Esophagus squamous epithelium (tissue), 5 donors: ENCODE data around the gene RTL10. TPM values are rescaled to one million over a fixed set of nuclear protein-coding genes. Genes with fewer than 3 reads are reported as not detected.

Experiments used
- DNase-seq: peaks from one replicate; lab custom pipeline; 2025; lab: John Stamatoyannopoulos, UW
- H3K27ac ChIP-seq, 4 donors: fragments of 200-600 bp; sonication (generic); one replicate each; pipeline ENCODE4 v1.5.1; 2016 to 2019; ENCODE audit warnings: mild to moderate bottlenecking in 1 of 4
- H3K27me3 ChIP-seq, 4 donors: fragments of 200-600 bp; sonication (generic); 1 replicate in 3 of 4; 2 replicates in 1 of 4; pipeline versions ENCODE4 v1.5.1 to v1.6.0; 2017 to 2021; ENCODE audit warnings: antibody characterized with exemption in 1 of 4
- H3K36me3 ChIP-seq, 3 donors: fragments of 200-600 bp; sonication (generic); one replicate each; pipeline ENCODE4 v1.5.1; 2016 to 2019
- H3K4me1 ChIP-seq, 3 donors: fragments of 200-600 bp; sonication (generic); one replicate each; pipeline ENCODE4 v1.5.1; 2017 to 2019
- H3K4me3 ChIP-seq, 4 donors: fragments of 200-600 bp; sonication (generic); 1 replicate in 3 of 4; 2 replicates in 1 of 4; pipeline ENCODE4 v1.5.1; 2016 to 2019; ENCODE audit warnings: mild to moderate bottlenecking in 2 of 4, moderate library complexity in 1 of 4
- H3K9me3 ChIP-seq, 3 donors: fragments of 200-600 bp; sonication (generic); one replicate each; pipeline ENCODE4 v1.5.1; 2016 to 2019
- CTCF ChIP-seq, 6 experiments: fragments of 450-650 bp in 4 of 6; fragments of 200-600 bp in 2 of 6; sonication (generic) in 2 of 6; IDR thresholded peaks; one replicate each; pipeline ENCODE4 v1.5.1; 2016 to 2019; ENCODE audit warnings: antibody characterized with exemption in 6 of 6, mild to moderate bottlenecking in 4 of 6, moderate library complexity in 4 of 6
- POLR2A ChIP-seq, 4 donors: fragments of 450-650 bp; IDR thresholded peaks; one replicate each; pipeline ENCODE4 v1.6.1; 2017; ENCODE audit warnings: antibody characterized with exemption in 4 of 4, mild to moderate bottlenecking in 4 of 4, moderate library complexity in 3 of 4
- WGBS, 2 donors: methylation state at CpG; one replicate each; pipeline ENCODE4 v1.1.5; 2018; 5-methylcytosine and 5-hydroxymethylcytosine counted together
- intact Hi-C: fragments of 100-400 bp; cut with DNase I; formaldehyde crosslinking; loops from one replicate; pipeline ENCODE4 v1.15.0; 2022
- total RNA-seq, 4 donors: library from RNA; depleted of rRNA; stranded (reverse); fragments of >200 nt; gene quantifications; one replicate each; pipeline ENCODE4 v1.1.0, GENCODE V29; 2016
- donor health status: DM: yes; HTN: yes; CAD: no.

RTL10 gene
- total RNA-seq, 4 donors from 2014 or later = 9.4 to 18.2 (median 11.4) TPM

GRCh38 chr22:19815823-19816290, 38.8 kb downstream of the RTL10 start:
- peaks cover 0 to 23% (median under 1%) of the 10 kb centered on the region in 3 donors for H3K4me1 ChIP-seq
- no peaks in the 10 kb centered on the region for H3K9me3 ChIP-seq
- TF ChIP-seq POLR2A (IDR thresholded peaks at IDR 0.05) (no peak), CTCF (IDR thresholded peaks at IDR 0.05) (no peak)
- no peak for DNase-seq
- no peak overlapping the region for H3K27ac ChIP-seq
- intact Hi-C loops = no loop called here
- H3K4me3 ChIP-seq = no peak overlapping the region
- H3K27me3 ChIP-seq = no peaks in the 10 kb centered on the region
- H3K36me3 ChIP-seq = peaks cover 0 to 10% (median 0%) of the 10 kb centered on the region in 3 donors
- WGBS, 2 donors = 90 to 94% methylated on average over 13 to 16 of the region's 16 CpGs

- H3K9me3 ChIP-seq = no peaks in the 10 kb centered on the region
- DNase-seq = no peak
- H3K27me3 ChIP-seq = no peaks in the 10 kb centered on the region
- 71 to 84% methylated on average over 9 to 13 of the region's 18 CpGs for WGBS, 2 donors
- intact Hi-C loops = no loop called here
- no peak overlapping the region for H3K4me3 ChIP-seq
- peaks cover 4 to 29% (median 7%) of the 10 kb centered on the region in 3 donors for H3K4me1 ChIP-seq
- TF ChIP-seq POLR2A (IDR thresholded peaks at IDR 0.05) = no peak
- TF ChIP-seq CTCF (IDR thresholded peaks at IDR 0.05) = no peak
- peaks cover 0 to 4% (median 0%) of the 10 kb centered on the region in 3 donors for H3K36me3 ChIP-seq
- no peak overlapping the region for H3K27ac ChIP-seq
Measured at GRCh38 chr22:19815093-19815822, 39.4 kb downstream of the RTL10 start.

- Histone ChIP-seq H3K27me3 (no peaks in the 10 kb centered on the region), H3K4me1 (peaks cover 4 to 33% (median 8%) of the 10 kb centered on the region in 3 donors), H3K4me3 (no peak overlapping the region), H3K9me3 (no peaks in the 10 kb centered on the region), H3K36me3 (no peaks in the 10 kb centered on the region), H3K27ac (no peak overlapping the region)
- WGBS, 2 donors = 79 to 83% methylated on average over 4 of the region's 5 CpGs
- DNase-seq = no peak
- intact Hi-C loops = no loop called here
- TF ChIP-seq POLR2A (IDR thresholded peaks at IDR 0.05) = no peak
Measured at GRCh38 chr22:19814428-19814827, 40.2 kb downstream of the RTL10 start.

GRCh38 chr22:19812910-19813309, 41.8 kb downstream of the RTL10 start:
- no peaks in the 10 kb centered on the region for H3K36me3 ChIP-seq
- intact Hi-C loops = no loop called here
- WGBS, 2 donors = 92 to 95% methylated on average over 11 of the region's 11 CpGs
- H3K9me3 ChIP-seq = no peaks in the 10 kb centered on the region
- H3K27ac ChIP-seq = no peak overlapping the region
- DNase-seq = no peak
- H3K27me3 ChIP-seq = no peaks in the 10 kb centered on the region
- TF ChIP-seq CTCF (IDR thresholded peaks at IDR 0.05) (no peak), POLR2A (IDR thresholded peaks at IDR 0.05) (no peak)
- no peak overlapping the region for H3K4me3 ChIP-seq
- peaks cover 4 to 34% (median 8%) of the 10 kb centered on the region in 3 donors for H3K4me1 ChIP-seq

- no peak overlapping the region for H3K27ac ChIP-seq
- DNase-seq = no peak
- H3K36me3 ChIP-seq = no peaks in the 10 kb centered on the region
- H3K4me1 ChIP-seq = peaks cover 4 to 42% (median 15%) of the 10 kb centered on the region in 3 donors
- H3K27me3 ChIP-seq = no peaks in the 10 kb centered on the region
- WGBS, 2 donors = 78 to 100% methylated on average over 7 to 9 of the region's 36 CpGs
- H3K9me3 ChIP-seq = no peaks in the 10 kb centered on the region
- intact Hi-C loops = no loop called here
- no peak for TF ChIP-seq CTCF (IDR thresholded peaks at IDR 0.05)
- TF ChIP-seq POLR2A (IDR thresholded peaks at IDR 0.05) = no peak
- H3K4me3 ChIP-seq = no peak overlapping the region
Measured at GRCh38 chr22:19811811-19812771, 42.6 kb downstream of the RTL10 start.
